ENCODE data around the gene FOXI2.

FOXI2 gene

GRCh38 chr10:127735723-127736221 lies 1.2 kb upstream of the FOXI2 start:
- TF ChIP-seq CTCF (conservative IDR thresholded peaks at IDR 0.05): no peak
- H3K27ac ChIP-seq: no peak overlapping the region

- H3K27ac ChIP-seq: no peak overlapping the region
- no peak for TF ChIP-seq CTCF (conservative IDR thresholded peaks at IDR 0.05)
These were observed 617 bp upstream of the FOXI2 start for GRCh38 chr10:127736222-127736914.

- TF ChIP-seq CTCF (conservative IDR thresholded peaks at IDR 0.05): no peak
These were observed 852 bp downstream of the FOXI2 start for GRCh38 chr10:127737563-127738511.

GRCh38 chr10:127738512-127739424 lies 1.8 kb downstream of the FOXI2 start:
- TF ChIP-seq CTCF (conservative IDR thresholded peaks at IDR 0.05): no peak
- no peak overlapping the region for H3K27ac ChIP-seq

More at GRCh38 chr10:127737563-127738511, 852 bp downstream of the FOXI2 start:
- H3K27ac ChIP-seq: no peak overlapping the region

- no peak overlapping the region for H3K27ac ChIP-seq
- no peak for TF ChIP-seq CTCF (conservative IDR thresholded peaks at IDR 0.05)
These were observed 2.9 kb downstream of the FOXI2 start for GRCh38 chr10:127739908-127740307.

GRCh38 chr10:127740596-127740995 lies 3.6 kb downstream of the FOXI2 start:
- TF ChIP-seq CTCF (conservative IDR thresholded peaks at IDR 0.05): no peak
- H3K27ac ChIP-seq: no peak overlapping the region

Data from VCaP (cell line).